PC-9 (cell line): ENCODE measurements around the gene EML6. TPM values are rescaled to one million over a fixed set of nuclear protein-coding genes. Genes with fewer than 3 reads are reported as not detected.

Experiments
- BruUV-seq: library from RNA; stranded (reverse); fragments of 400-500 nt; replicated peaks from 2 replicates; lab custom pipeline; 2021; lab: Mats Ljungman, UMichigan
- CTCF ChIA-PET: fragments of 300-600 bp; sonication (Branson Sonifier 250); formaldehyde crosslinking; loops from one replicate; lab custom pipeline; 2022; ENCODE audit warnings: antibody characterized with exemption; lab: Charles Lee
- POLR2A ChIA-PET: fragments of 300-600 bp; sonication (Branson Sonifier 250); formaldehyde crosslinking; loops from one replicate; lab custom pipeline; 2022; ENCODE audit warnings: antibody characterized with exemption; ENCODE audit not compliant: unreplicated experiment; lab: Charles Lee
- DNase-seq, 2 experiments: peaks; one replicate each; pipeline versions ENCODE4 v3.0.0 to v3.0.0-alpha.2; 2015 to 2022; ENCODE audit warnings: mixed read lengths in 1 of 2
- H2AFZ ChIP-seq: fragments of 200-600 bp; sonication (generic); 2 replicates; pipeline ENCODE4 v1.8.1; 2017; ENCODE audit warnings: antibody characterized with exemption
- H3F3A ChIP-seq: fragments of 200-600 bp; sonication (generic); 2 replicates; pipeline ENCODE4 v1.8.1; 2017; ENCODE audit warnings: antibody characterized with exemption, mild to moderate bottlenecking, low read depth; ENCODE audit not compliant: insufficient read depth
- H3K27ac ChIP-seq: fragments of 200-600 bp; sonication (generic); 2 replicates; pipeline ENCODE4 v1.6.1; 2016; ENCODE audit warnings: mixed run types
- H3K27me3 ChIP-seq: fragments of 200-600 bp; sonication (generic); 2 replicates; pipeline ENCODE4 v1.6.1; 2016; ENCODE audit warnings: low read depth, mixed run types; ENCODE audit not compliant: insufficient read depth
- H3K36me3 ChIP-seq: fragments of 200-600 bp; sonication (generic); 2 replicates; pipeline ENCODE4 v1.6.1; 2016; ENCODE audit warnings: low read depth, mixed run types
- H3K4me1 ChIP-seq: fragments of 200-600 bp; sonication (generic); replicated peaks from 2 replicates; pipeline ENCODE4 v1.6.1; 2016; ENCODE audit warnings: mixed run types; ENCODE audit not compliant: insufficient read depth
- H3K4me2 ChIP-seq: fragments of 200-600 bp; sonication (generic); 2 replicates; pipeline ENCODE4 v1.6.1; 2017; ENCODE audit warnings: mixed run types
- H3K4me3 ChIP-seq: fragments of 200-600 bp; sonication (generic); 2 replicates; pipeline ENCODE4 v1.6.1; 2016; ENCODE audit warnings: mixed run types
- H3K79me2 ChIP-seq: fragments of 200-600 bp; sonication (generic); 2 replicates; pipeline ENCODE4 v1.6.1; 2017; ENCODE audit warnings: low read depth, mixed run types
- H3K9me2 ChIP-seq: fragments of 200-600 bp; sonication (generic); 2 replicates; pipeline ENCODE4 v1.8.1; 2017; ENCODE audit warnings: mild to moderate bottlenecking; ENCODE audit not compliant: insufficient read depth
- H3K9me3 ChIP-seq: fragments of 200-600 bp; sonication (generic); 2 replicates; pipeline ENCODE4 v1.8.1; 2016; ENCODE audit warnings: low read depth; ENCODE audit not compliant: insufficient read depth
- H4K20me1 ChIP-seq: fragments of 200-600 bp; sonication (generic); 2 replicates; pipeline ENCODE4 v1.8.1; 2017; ENCODE audit not compliant: insufficient read depth
- EZH2 ChIP-seq: fragments of 200-600 bp; sonication (generic); IDR thresholded peaks from 2 replicates; pipeline ENCODE4 v1.8.0; 2017; ENCODE audit warnings: antibody characterized with exemption, low read depth
- intact Hi-C: fragments of 100-400 bp; cut with micrococcal nuclease; formaldehyde crosslinking; loops from one replicate; pipeline ENCODE4 v1.10.0; 2022; ENCODE audit not compliant: unreplicated experiment
- total RNA-seq: library from RNA; stranded (reverse); gene quantifications from 2 replicates; pipeline ENCODE4 v1.2.3, GENCODE V29; 2021
- TF ChIP-seq, protein P1 (sequence below): fragments of 200-600 bp; sonication (generic); conservative IDR thresholded peaks from 2 replicates; pipeline ENCODE4 v1.6.1; 2017; ENCODE audit warnings: mixed run types, antibody characterized with exemption, mild to moderate bottlenecking, moderate library complexity

The EML6 gene
- total RNA-seq, 1 experiment from 2014 or later = 3.7 TPM

DNA sequence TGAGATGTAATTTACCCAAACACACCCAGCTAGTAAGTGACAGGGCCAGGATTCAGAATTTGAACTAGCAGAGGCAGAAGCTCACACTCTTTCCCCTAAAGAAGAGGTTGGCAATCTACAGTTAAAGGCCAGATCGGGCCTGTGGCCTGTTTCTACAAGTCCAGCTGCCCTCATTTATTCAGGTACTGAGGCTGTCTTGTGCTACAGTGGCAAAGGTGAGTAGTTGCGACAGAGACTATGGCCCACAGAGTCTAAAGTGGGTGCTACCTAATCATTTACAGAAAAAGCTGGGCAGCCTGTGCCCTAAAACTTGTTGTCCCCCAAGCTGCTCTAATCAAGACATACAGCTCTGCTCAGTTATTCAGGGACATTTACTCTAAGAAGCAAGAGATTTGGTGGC, 240.0 kb downstream of the EML6 start:
- Histone ChIP-seq H3K4me1 (no peaks in the 10 kb centered on the region), H3K27ac (no peak overlapping the region), H3F3A (peaks cover 53% of the 10 kb centered on the region), H3K36me3 (0 out of 2 replicates have a peak, but pooled peaks cover 9% of the 10 kb centered on the region), H3K4me2 (no peak overlapping the region), H3K27me3 (no peaks in the 10 kb centered on the region), H4K20me1 (no peaks in the 10 kb centered on the region), H3K9me3 (no peaks in the 10 kb centered on the region; the same call in 1 of the 2 replicates), H3K4me3 (no peak overlapping the region), H3K79me2 (no peaks in the 10 kb centered on the region), H2AFZ (no peak overlapping the region), H3K9me2 (no peaks in the 10 kb centered on the region)
- TF ChIP-seq EZH2 = no peak
- TF ChIP-seq, protein P1, sequence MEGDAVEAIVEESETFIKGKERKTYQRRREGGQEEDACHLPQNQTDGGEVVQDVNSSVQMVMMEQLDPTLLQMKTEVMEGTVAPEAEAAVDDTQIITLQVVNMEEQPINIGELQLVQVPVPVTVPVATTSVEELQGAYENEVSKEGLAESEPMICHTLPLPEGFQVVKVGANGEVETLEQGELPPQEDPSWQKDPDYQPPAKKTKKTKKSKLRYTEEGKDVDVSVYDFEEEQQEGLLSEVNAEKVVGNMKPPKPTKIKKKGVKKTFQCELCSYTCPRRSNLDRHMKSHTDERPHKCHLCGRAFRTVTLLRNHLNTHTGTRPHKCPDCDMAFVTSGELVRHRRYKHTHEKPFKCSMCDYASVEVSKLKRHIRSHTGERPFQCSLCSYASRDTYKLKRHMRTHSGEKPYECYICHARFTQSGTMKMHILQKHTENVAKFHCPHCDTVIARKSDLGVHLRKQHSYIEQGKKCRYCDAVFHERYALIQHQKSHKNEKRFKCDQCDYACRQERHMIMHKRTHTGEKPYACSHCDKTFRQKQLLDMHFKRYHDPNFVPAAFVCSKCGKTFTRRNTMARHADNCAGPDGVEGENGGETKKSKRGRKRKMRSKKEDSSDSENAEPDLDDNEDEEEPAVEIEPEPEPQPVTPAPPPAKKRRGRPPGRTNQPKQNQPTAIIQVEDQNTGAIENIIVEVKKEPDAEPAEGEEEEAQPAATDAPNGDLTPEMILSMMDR = no peak
- BruUV-seq = no TSS peak
- ChIA-PET CTCF (no interaction called here), POLR2A (interaction anchor here (0.7 kb wide), 1 partner anchor 43 kb away, joined by 3 read pairs; no protein-coding TSS in a partner anchor)
- no peak for DNase-seq
- intact Hi-C loops = no loop called here

GRCh38 chr2:54964271-54964670, 240.8 kb downstream of the EML6 start:
- DNase-seq = no peak
- ChIA-PET POLR2A (no interaction called here), CTCF (no interaction called here)

DNA sequence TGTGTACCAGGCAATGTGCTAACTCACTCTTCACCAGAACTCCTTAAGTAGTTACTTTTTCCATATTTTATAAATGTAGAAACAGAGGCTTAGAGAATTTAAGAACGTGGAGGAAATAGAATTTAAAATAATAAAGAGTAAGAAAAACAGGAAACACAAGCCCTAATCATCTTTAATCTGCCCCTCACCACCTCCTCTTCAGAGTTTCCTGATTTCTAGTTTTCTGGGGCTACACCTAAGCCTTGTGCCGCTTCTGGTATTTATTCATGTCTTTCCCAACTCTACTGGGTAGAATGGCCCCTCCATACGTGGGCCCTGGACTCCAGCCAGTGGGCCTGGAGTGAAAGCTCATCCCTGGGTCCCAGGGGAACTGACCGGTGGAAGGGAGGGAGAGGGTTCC, 241.4 kb downstream of the EML6 start:
- Histone ChIP-seq H3K4me3 (no peak overlapping the region), H3K9me2 (no peaks in the 10 kb centered on the region), H2AFZ (no peak overlapping the region), H3K4me1 (no peaks in the 10 kb centered on the region), H3K27me3 (no peaks in the 10 kb centered on the region), H3K36me3 (peaks cover 22% of the 10 kb centered on the region), H3K4me2 (no peak overlapping the region), H3K9me3 (no peaks in the 10 kb centered on the region; the same call in 1 of the 2 replicates), H3K27ac (no peak overlapping the region), H3F3A (peaks cover 66% of the 10 kb centered on the region), H4K20me1 (peaks cover 13% of the 10 kb centered on the region), H3K79me2 (no peaks in the 10 kb centered on the region)
- no peak for DNase-seq
- ChIA-PET POLR2A (no interaction called here), CTCF (no interaction called here)
- no TSS peak for BruUV-seq
- intact Hi-C loops = no loop called here
- TF ChIP-seq, protein P1 = no peak
- TF ChIP-seq EZH2 = no peak

More at GRCh38 chr2:54964271-54964670, 240.8 kb downstream of the EML6 start:
- H3K27me3 ChIP-seq = no peaks in the 10 kb centered on the region
- peaks cover 17% of the 10 kb centered on the region for H3K36me3 ChIP-seq
- intact Hi-C loops = no loop called here
- BruUV-seq = no TSS peak
- H2AFZ ChIP-seq = no peak overlapping the region
- no peak overlapping the region for H3K4me3 ChIP-seq
- TF ChIP-seq, protein P1 = no peak
- no peak for TF ChIP-seq EZH2
- H3K9me2 ChIP-seq = no peaks in the 10 kb centered on the region
- no peak overlapping the region for H3K4me2 ChIP-seq
- H3K4me1 ChIP-seq = no peaks in the 10 kb centered on the region
- H3K27ac ChIP-seq = no peak overlapping the region
- peaks cover 8% of the 10 kb centered on the region; the same call in 1 of the 2 replicates for H4K20me1 ChIP-seq
- H3K79me2 ChIP-seq = no peaks in the 10 kb centered on the region
- no peaks in the 10 kb centered on the region; the same call in 1 of the 2 replicates for H3K9me3 ChIP-seq
- peaks cover 60% of the 10 kb centered on the region for H3F3A ChIP-seq
